Activated B cell treated with CpG ODN at 0.5 μM for 24 hours (primary cell): ENCODE data around the gene PEX11G. TPM values are rescaled to one million over a fixed set of nuclear protein-coding genes. Genes with fewer than 3 reads are reported as not detected.

Experiments
- ATAC-seq: fragments of 200-7000 bp; cut with Tn5 transposase; one replicate; pipeline ENCODE4 v1.10.0; 2021; ENCODE audit warnings: low read depth, mild to moderate bottlenecking, moderate library complexity
- CTCF ChIA-PET: fragments of 350-600 bp; sonication (Branson Sonifier 250); formaldehyde crosslinking; loops from one replicate; lab custom pipeline; 2021; ENCODE audit warnings: antibody characterized with exemption; lab: Charles Lee
- POLR2A ChIA-PET: fragments of 350-600 bp; sonication (Branson Sonifier 250); formaldehyde crosslinking; loops from one replicate; lab custom pipeline; 2021; ENCODE audit warnings: antibody characterized with exemption; lab: Charles Lee
- DNase-seq: peaks from one replicate; pipeline ENCODE4 v3.0.0; 2022
- H3K27ac Mint-ChIP-seq: one replicate; pipeline ENCODE4 v1.8.0; 2020; ENCODE audit warnings: mixed read lengths
- H3K27me3 Mint-ChIP-seq: one replicate; pipeline ENCODE4 v1.8.0; 2021; ENCODE audit warnings: mixed read lengths
- H3K36me3 Mint-ChIP-seq: one replicate; pipeline ENCODE4 v1.8.0; 2021; ENCODE audit warnings: low read depth, mixed read lengths
- H3K4me1 Mint-ChIP-seq: one replicate; pipeline ENCODE4 v1.8.0; 2021; ENCODE audit warnings: mixed read lengths
- H3K4me3 Mint-ChIP-seq: one replicate; pipeline ENCODE4 v1.8.0; 2020; ENCODE audit warnings: mild to moderate bottlenecking, mixed read lengths
- H3K9me3 Mint-ChIP-seq: one replicate; pipeline ENCODE4 v1.8.0; 2020; ENCODE audit warnings: mixed read lengths
- intact Hi-C: fragments of 100-400 bp; cut with micrococcal nuclease; formaldehyde crosslinking; loops from one replicate; pipeline ENCODE4 v1.15.1; 2024
- total RNA-seq: library from RNA; stranded (reverse); gene quantifications from 2 replicates; pipeline ENCODE4 v1.2.3, GENCODE V29; 2022
- TF ChIP-seq, protein P1 (sequence below): fragments of 200-600 bp; IDR thresholded peaks from one replicate; pipeline ENCODE4 v1.8.0; 2022; ENCODE audit warnings: antibody characterized with exemption, mild to moderate bottlenecking

PEX11G gene
- total RNA-seq, 1 donor from 2014 or later = 1.0 TPM

DNA sequence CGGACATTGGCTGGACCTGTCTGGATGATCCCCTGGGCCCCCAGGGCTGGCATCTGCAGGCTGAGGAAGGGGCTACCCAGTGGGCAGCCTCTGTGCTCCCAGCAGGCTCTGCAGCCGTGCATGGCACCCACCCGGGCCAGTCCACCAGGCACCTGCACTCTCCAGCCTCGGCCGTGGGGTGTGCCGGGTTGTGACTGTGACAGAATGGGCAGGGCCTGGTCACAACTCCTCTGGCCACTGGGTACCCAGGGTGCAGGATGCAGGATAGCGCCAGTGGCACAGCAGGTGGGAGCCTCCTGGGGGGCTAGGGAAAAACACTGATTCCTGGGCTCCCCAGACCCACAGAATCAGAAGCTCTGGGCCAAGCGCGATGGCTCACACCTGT lies 10.0 kb downstream of the PEX11G start:
- peaks cover 11% of the 10 kb centered on the region for H3K4me1 Mint-ChIP-seq
- ChIA-PET POLR2A (no interaction called here), CTCF (no interaction called here)
- H3K27ac Mint-ChIP-seq = no peak overlapping the region
- intact Hi-C loops = no loop called here
- DNase-seq = no peak
- no peak for ATAC-seq
- H3K4me3 Mint-ChIP-seq = no peak overlapping the region
- TF ChIP-seq, protein P1, sequence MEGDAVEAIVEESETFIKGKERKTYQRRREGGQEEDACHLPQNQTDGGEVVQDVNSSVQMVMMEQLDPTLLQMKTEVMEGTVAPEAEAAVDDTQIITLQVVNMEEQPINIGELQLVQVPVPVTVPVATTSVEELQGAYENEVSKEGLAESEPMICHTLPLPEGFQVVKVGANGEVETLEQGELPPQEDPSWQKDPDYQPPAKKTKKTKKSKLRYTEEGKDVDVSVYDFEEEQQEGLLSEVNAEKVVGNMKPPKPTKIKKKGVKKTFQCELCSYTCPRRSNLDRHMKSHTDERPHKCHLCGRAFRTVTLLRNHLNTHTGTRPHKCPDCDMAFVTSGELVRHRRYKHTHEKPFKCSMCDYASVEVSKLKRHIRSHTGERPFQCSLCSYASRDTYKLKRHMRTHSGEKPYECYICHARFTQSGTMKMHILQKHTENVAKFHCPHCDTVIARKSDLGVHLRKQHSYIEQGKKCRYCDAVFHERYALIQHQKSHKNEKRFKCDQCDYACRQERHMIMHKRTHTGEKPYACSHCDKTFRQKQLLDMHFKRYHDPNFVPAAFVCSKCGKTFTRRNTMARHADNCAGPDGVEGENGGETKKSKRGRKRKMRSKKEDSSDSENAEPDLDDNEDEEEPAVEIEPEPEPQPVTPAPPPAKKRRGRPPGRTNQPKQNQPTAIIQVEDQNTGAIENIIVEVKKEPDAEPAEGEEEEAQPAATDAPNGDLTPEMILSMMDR = no peak
- H3K9me3 Mint-ChIP-seq = no peaks in the 10 kb centered on the region
- H3K27me3 Mint-ChIP-seq = no peaks in the 10 kb centered on the region
- H3K36me3 Mint-ChIP-seq = no peaks in the 10 kb centered on the region

DNA sequence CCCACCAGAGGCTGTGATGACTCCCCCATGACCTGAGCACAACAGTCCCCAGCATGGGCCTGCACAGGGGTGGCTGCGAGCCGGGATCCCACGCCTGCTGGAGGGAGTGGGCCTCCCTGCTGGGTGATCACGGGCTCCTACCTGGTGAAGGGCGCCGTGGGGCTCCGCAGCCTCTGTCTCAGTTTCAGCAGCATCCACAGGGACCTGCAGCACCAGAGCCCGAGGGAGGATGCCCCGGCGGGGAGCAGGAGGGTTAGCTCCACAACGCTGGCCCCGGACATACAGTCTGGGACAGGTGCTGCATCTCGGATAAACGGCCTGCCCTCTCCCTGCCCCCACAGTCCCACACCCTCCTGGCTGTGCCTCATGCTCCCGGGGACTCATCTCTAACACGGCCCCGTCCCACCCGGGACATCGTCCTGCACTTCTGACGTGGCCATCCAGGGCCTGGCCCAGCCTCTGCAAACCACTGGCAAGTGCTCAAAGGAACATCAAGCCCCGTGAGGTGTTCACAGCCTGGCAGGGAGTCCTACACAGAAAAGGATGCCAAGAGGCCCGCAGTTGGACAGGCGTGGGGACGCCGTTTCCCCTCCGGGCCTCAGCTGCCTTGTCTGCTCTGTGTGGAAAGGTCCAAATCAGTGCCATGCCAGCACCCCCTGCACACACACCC lies 10.5 kb downstream of the PEX11G start:
- H3K36me3 Mint-ChIP-seq = peaks cover 1% of the 10 kb centered on the region
- ATAC-seq (no peak), DNase-seq (no peak)
- TF ChIP-seq, protein P1 = no peak
- peaks cover 11% of the 10 kb centered on the region for H3K4me1 Mint-ChIP-seq
- intact Hi-C loops = no loop called here
- H3K4me3 Mint-ChIP-seq = no peak overlapping the region
- H3K27ac Mint-ChIP-seq = peak overlapping the region; percentile 50
- CTCF ChIA-PET = no interaction called here
- H3K9me3 Mint-ChIP-seq = no peaks in the 10 kb centered on the region
- POLR2A ChIA-PET = no interaction called here
- H3K27me3 Mint-ChIP-seq = no peaks in the 10 kb centered on the region

DNA sequence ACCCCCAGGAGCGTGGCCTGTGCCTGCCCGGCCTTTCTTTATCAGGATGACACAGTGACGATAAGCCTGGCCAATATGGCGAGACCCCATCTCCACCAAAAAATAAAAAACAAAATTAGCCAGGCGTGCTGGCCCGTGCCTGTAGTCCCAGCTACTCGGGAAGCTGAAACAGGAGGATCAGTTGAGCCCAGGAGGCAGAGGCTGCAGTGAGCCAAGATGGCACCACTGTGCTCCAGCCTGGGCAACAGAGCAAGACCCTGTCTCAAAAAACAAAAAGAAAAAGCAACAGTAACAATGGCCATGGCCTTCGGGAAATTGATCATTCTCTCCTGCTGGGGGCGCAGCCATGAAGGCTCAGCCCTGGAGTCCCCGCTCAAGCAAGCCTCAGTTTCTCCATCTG lies 11.1 kb downstream of the PEX11G start:
- Mint-ChIP-seq H3K27ac (peak overlapping the region; percentile 50), H3K36me3 (peaks cover 5% of the 10 kb centered on the region), H3K4me1 (peaks cover 13% of the 10 kb centered on the region), H3K9me3 (no peaks in the 10 kb centered on the region), H3K27me3 (no peaks in the 10 kb centered on the region), H3K4me3 (no peak overlapping the region)
- ChIA-PET POLR2A (no interaction called here), CTCF (no interaction called here)
- no peak for DNase-seq
- TF ChIP-seq, protein P1 = no peak
- ATAC-seq = no peak
- intact Hi-C loops = no loop called here

DNA sequence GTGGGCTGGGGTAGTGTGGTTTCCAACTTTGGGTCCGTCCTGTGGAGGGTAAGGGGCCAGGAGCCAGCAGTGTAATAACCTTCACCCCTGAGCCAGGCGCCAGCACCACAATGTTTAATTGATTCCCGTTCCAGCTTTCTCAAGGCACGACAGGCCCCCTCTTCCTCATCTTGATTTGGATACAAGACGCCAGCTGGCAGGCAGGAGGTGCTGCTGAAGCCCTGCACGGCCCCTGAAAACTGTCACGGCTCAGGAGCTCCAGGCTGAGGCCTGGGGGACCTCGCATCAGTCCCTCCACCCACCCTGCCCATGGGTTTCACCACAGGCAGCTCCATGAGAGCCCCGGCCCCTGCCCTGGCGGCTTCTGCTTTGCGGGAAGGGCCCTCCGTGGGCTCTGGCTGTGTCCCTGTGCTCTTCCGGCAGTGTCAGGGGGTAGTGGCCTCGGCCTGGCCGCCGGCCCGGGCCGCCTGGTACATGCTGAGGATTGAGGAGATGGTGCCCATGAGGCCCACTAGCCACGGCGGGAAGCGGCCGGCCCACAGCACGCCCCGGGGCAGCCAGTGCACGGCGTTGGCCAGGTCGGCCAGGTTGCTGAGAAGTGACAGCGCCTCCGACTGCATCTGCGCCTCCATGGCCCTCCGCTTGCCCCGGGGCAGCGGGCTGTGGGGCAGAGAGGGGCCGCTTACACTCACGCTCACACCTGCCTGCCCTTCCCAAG lies 11.9 kb downstream of the PEX11G start:
- Mint-ChIP-seq H3K27ac (no peak overlapping the region), H3K36me3 (peaks cover 12% of the 10 kb centered on the region), H3K4me1 (peaks cover 21% of the 10 kb centered on the region), H3K9me3 (no peaks in the 10 kb centered on the region), H3K27me3 (no peaks in the 10 kb centered on the region), H3K4me3 (no peak overlapping the region)
- DNase-seq = no peak
- intact Hi-C loops = no loop called here
- ATAC-seq = no peak
- TF ChIP-seq, protein P1 = no peak
- ChIA-PET CTCF (no interaction called here), POLR2A (no interaction called here)

DNA sequence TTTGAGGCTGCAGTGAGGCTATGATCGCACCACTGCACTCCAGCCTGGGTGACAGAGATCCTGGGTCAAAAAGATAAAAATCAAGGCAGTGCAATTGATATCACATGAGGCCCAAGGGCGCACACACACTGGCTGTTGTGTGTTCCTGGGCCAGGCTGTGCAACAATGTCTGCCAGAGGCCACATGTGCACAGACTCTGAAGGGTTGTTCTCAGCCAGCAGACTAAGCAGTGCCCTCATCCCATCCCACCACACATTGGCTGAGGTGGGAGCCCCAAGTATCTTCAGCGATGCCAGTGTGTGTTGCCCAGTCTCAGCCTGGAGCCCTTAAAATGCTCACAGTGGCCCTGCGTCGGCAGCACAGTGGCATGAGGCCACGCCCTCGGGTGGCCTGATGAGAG lies 12.6 kb downstream of the PEX11G start:
- ATAC-seq (no peak), DNase-seq (no peak)
- intact Hi-C loops = no loop called here
- ChIA-PET CTCF (no interaction called here), POLR2A (no interaction called here)
- Mint-ChIP-seq H3K4me3 (no peak overlapping the region), H3K9me3 (no peaks in the 10 kb centered on the region), H3K27ac (no peak overlapping the region), H3K4me1 (peaks cover 24% of the 10 kb centered on the region), H3K36me3 (peaks cover 19% of the 10 kb centered on the region), H3K27me3 (no peaks in the 10 kb centered on the region)
- TF ChIP-seq, protein P1 = no peak
